Esophagus muscularis mucosa (tissue), 3 donors: ENCODE measurements around the gene CAMTA1.

Source experiments
- POLR2A ChIP-seq: fragments of 450-650 bp; IDR thresholded peaks from one replicate; pipeline ENCODE4 v1.6.1; 2017; ENCODE audit warnings: antibody characterized with exemption, moderate library complexity, mild to moderate bottlenecking, low read depth
- TF ChIP-seq, protein P1 (sequence below), 3 experiments: fragments of 200-600 bp in 2 of 3; fragments of 450-650 bp in 1 of 3; sonication (generic) in 2 of 3; IDR thresholded peaks; one replicate each; pipeline ENCODE4 v1.5.1; 2017 to 2019; ENCODE audit warnings: antibody characterized with exemption in 3 of 3, mild to moderate bottlenecking in 2 of 3, moderate library complexity in 1 of 3

DNA sequence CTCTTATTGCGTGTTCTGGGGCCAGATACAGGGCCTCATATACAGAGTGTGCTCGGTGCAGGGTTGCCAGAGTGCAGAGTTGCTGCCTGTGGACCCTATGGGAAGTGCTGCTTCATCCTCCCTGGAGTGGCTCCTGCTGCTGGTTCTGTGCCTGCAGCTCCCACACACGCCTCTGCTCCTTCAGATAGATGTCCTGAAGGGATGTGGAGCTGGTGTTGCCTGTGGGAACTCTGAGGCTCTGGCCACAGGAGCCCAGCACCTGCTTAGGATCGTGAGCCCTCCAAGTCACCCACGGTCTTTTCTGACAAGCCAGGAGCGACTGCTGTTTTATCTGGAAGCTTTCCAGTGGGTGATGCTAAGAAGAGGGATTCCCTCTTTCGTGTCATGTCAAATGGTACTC lies 120.5 kb downstream of the CAMTA1 start:
- TF ChIP-seq, protein P1, sequence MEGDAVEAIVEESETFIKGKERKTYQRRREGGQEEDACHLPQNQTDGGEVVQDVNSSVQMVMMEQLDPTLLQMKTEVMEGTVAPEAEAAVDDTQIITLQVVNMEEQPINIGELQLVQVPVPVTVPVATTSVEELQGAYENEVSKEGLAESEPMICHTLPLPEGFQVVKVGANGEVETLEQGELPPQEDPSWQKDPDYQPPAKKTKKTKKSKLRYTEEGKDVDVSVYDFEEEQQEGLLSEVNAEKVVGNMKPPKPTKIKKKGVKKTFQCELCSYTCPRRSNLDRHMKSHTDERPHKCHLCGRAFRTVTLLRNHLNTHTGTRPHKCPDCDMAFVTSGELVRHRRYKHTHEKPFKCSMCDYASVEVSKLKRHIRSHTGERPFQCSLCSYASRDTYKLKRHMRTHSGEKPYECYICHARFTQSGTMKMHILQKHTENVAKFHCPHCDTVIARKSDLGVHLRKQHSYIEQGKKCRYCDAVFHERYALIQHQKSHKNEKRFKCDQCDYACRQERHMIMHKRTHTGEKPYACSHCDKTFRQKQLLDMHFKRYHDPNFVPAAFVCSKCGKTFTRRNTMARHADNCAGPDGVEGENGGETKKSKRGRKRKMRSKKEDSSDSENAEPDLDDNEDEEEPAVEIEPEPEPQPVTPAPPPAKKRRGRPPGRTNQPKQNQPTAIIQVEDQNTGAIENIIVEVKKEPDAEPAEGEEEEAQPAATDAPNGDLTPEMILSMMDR (IDR thresholded peaks at IDR 0.05) = no peak
- TF ChIP-seq POLR2A = no peak
